Skin epidermis (tissue), 12 donors: ENCODE data around the gene PCDHA5.
"Not testable (repeated sequence)": the region's sequence is repeated elsewhere in the genome, so short reads cannot be mapped to it uniquely, and the experiment has no call there.

Source experiments
- H3K27ac ChIP-seq, 21 experiments: fragments of 200-600 bp; sonication (generic) in 11 of 21; one replicate each; pipeline ENCODE4 v1.5.0; 2020; ENCODE audit warnings: mild to moderate bottlenecking in 3 of 21, inconsistent platforms in 2 of 21, moderate library complexity in 2 of 21
- H3K4me3 ChIP-seq, 7 experiments: fragments of 200-600 bp; sonication (generic) in 2 of 7; one replicate each; pipeline ENCODE4 v1.5.0; 2020; ENCODE audit warnings: inconsistent platforms in 2 of 7, mild to moderate bottlenecking in 2 of 7, moderate library complexity in 1 of 7

The PCDHA5 gene

DNA sequence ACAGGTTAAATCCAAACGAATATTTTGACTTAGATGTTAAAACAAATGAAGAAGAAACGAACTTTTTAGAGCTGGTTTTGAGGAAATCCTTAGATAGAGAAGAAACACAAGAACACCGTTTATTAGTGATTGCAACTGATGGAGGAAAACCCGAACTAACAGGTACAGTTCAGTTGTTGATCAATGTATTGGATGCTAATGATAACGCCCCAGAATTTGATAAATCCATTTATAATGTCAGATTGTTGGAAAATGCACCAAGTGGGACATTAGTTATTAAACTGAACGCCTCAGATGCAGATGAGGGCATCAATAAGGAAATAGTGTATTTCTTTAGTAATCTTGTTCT lies 842 bp downstream of the PCDHA5 start:
- Histone ChIP-seq H3K27ac (no peak overlapping the region), H3K4me3 (no peak overlapping the region)

DNA sequence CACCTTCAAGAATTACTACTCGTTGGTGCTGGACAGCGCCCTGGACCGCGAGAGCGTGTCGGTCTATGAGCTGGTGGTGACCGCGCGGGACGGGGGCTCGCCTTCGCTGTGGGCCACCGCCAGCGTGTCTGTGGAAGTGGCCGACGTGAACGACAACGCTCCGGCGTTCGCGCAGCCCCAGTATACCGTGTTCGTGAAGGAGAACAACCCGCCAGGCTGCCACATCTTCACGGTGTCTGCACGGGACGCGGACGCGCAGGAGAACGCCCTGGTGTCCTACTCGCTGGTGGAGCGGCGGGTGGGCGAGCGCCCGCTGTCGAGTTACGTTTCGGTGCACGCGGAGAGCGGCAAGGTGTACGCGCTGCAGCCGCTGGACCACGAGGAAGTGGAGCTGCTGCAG lies 1.6 kb downstream of the PCDHA5 start:
- not testable (repeated sequence) for H3K27ac ChIP-seq, H3K4me3 ChIP-seq

DNA sequence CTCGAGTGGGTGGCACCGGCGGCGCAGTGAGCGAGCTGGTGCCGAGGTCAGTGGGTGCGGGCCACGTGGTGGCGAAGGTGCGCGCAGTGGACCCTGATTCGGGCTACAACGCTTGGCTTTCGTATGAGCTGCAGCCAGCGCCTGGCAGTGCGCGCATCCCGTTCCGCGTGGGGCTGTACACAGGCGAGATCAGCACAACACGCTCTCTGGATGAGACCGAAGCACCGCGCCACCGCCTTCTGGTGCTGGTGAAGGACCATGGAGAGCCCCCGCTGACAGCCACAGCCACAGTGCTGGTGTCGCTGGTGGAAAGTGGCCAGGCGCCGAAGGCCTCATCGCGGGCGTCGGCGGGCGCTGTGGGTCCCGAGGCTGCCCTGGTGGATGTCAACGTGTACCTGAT lies 2.1 kb downstream of the PCDHA5 start:
- Histone ChIP-seq H3K4me3 (no peak overlapping the region), H3K27ac (no peak overlapping the region)

DNA sequence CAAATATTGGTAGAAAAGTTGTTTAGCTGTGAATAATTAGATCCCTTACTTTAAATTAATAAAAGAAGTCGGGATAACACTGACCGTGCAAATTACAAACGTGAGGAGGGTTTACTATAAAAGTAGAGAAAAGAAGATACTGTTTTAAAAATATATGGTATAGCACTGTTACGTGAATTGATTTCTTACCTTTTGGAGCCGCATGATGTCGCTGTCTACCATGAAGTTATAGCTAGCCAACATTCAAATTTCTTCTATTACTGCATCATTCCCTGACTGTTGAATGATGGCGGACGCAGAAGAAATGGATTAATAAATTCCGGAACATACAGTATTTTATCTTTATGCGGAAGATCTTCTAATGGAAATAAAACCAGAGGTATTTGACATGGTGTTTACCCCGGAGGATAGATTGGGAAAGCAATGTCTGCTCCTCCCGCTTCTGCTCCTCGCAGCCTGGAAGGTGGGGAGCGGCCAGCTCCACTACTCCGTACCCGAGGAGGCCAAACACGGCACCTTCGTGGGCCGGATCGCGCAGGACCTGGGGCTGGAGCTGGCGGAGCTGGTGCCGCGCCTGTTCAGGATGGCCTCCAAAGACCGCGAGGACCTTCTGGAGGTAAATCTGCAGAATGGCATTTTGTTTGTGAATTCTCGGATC lies 6.4 kb downstream of the PCDHA5 start, which contains the start of gene PCDHA6:
PCDHA6 (plus strand) TSS at position 257 of the 658 bp plus-strand sequence; CDS start at position 389, 132 bp downstream.
- Histone ChIP-seq H3K4me3 (no peak within 1 kb of the TSS), H3K27ac (no peak within 1 kb of the TSS)

DNA sequence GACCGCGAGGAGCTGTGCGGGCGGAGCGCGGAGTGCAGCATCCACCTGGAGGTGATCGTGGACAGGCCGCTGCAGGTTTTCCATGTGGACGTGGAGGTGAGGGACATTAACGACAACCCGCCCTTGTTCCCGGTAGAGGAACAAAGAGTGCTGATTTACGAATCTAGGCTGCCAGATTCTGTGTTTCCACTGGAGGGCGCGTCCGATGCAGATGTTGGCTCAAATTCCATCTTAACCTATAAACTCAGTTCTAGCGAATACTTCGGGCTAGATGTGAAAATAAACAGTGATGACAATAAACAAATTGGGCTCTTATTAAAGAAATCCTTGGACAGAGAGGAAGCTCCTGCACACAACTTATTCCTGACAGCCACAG lies 6.9 kb downstream of the PCDHA5 start:
- H3K4me3 ChIP-seq: no peak overlapping the region
- no peak overlapping the region for H3K27ac ChIP-seq

DNA sequence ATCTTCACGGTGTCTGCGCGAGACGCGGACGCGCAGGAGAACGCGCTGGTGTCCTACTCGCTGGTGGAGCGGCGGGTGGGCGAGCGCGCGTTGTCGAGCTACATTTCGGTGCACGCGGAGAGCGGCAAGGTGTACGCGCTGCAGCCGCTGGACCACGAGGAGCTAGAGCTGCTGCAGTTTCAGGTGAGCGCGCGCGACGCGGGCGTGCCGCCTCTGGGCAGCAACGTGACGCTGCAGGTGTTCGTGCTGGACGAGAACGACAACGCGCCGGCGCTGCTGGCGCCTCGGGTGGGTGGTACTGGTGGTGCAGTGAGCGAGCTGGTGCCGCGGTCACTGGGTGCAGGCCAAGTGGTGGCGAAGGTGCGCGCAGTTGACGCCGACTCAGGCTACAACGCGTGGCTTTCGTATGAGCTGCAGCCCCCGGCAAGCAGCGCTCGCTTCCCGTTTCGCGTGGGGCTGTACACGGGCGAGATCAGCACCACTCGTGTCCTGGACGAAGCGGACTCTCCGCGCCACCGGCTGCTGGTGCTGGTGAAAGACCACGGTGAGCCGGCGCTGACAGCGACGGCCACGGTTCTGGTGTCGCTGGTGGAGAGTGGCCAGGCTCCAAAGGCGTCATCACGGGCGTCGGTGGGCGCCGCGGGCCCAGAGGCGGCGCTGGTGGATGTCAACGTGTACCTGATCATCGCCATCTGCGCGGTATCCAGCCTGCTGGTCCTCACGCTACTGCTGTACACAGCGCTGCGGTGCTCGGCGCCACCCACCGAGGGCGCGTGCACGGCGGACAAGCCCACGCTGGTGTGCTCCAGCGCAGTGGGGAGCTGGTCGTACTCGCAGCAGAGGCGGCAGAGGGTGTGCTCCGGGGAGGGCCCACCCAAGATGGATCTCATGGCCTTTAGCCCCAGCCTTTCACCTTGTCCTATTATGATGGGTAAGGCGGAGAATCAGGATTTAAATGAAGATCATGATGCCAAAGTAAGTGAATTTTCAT lies 8.4 kb downstream of the PCDHA5 start:
- H3K4me3 ChIP-seq, H3K27ac ChIP-seq: not testable (repeated sequence)

DNA sequence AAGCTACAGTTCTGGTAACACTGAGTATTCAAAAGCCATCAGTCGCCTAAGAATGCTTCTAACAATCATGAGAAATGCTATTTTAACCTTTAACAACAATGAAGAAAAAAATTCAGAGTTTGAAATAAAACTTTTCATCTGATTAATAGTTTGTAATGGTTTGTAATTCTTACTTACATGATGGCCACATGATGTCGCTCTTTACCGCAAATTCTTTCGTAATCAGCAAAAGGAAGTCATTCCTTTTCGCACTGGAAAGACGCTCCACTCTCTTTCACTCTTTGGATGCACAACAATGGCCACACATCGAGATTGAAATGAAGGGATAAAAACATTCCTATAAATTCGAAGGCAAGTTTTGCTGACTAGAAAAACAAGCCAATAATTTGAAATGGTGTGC lies 12.6 kb downstream of the PCDHA5 start, which contains the start of gene PCDHA7:
PCDHA7 (plus strand) TSS at position 277 of the 400 bp plus-strand sequence; CDS start at position 392, 115 bp downstream.
- Histone ChIP-seq H3K4me3 (no peak within 1 kb of the TSS), H3K27ac (no peak within 1 kb of the TSS)

DNA sequence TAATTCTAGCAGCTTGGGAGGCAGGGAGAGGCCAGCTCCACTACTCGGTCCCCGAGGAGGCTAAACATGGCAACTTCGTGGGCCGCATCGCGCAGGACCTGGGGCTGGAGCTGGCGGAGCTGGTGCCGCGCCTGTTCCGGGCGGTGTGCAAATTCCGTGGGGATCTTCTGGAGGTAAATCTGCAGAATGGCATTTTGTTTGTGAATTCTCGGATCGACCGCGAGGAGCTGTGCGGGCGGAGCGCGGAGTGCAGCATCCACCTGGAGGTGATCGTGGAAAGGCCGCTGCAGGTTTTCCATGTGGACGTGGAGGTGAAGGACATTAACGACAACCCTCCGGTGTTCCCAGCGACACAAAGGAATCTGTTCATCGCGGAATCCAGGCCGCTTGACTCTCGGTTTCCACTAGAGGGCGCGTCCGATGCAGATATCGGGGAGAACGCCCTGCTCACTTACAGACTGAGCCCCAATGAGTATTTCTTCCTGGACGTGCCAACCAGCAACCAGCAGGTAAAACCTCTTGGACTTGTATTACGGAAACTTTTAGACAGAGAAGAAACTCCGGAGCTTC lies 13.1 kb downstream of the PCDHA5 start:
- not testable (repeated sequence) for H3K4me3 ChIP-seq

DNA sequence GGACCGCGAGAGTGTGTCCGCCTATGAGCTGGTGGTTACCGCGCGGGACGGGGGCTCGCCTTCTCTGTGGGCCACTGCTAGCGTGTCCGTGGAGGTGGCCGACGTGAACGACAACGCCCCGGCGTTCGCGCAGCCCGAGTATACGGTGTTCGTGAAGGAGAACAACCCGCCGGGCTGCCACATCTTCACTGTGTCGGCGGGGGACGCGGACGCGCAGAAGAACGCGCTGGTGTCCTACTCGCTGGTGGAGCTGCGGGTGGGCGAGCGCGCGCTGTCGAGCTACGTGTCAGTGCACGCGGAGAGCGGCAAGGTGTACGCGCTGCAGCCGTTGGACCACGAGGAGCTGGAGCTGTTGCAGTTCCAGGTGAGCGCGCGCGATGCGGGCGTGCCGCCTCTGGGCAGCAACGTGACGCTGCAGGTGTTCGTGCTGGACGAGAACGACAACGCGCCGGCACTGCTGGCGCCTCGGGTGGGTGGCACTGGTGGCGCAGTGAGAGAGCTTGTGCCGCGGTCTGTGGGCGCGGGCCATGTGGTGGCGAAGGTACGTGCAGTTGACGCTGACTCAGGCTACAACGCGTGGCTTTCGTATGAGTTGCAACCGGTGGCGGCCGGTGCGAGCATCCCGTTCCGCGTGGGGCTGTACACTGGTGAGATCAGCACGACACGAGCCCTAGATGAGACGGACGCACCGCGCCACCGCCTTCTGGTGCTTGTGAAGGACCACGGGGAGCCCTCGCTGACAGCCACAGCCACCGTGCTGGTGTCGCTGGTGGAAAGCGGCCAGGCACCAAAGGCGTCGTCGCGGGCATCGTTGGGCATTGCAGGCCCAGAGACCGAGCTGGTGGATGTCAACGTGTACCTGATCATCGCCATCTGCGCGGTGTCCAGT lies 14.5 kb downstream of the PCDHA5 start:
- H3K27ac ChIP-seq: no peak overlapping the region
- H3K4me3 ChIP-seq: no peak overlapping the region

More for the DNA sequence above, 13.1 kb downstream of the PCDHA5 start:
- not testable (repeated sequence) for H3K27ac ChIP-seq

DNA sequence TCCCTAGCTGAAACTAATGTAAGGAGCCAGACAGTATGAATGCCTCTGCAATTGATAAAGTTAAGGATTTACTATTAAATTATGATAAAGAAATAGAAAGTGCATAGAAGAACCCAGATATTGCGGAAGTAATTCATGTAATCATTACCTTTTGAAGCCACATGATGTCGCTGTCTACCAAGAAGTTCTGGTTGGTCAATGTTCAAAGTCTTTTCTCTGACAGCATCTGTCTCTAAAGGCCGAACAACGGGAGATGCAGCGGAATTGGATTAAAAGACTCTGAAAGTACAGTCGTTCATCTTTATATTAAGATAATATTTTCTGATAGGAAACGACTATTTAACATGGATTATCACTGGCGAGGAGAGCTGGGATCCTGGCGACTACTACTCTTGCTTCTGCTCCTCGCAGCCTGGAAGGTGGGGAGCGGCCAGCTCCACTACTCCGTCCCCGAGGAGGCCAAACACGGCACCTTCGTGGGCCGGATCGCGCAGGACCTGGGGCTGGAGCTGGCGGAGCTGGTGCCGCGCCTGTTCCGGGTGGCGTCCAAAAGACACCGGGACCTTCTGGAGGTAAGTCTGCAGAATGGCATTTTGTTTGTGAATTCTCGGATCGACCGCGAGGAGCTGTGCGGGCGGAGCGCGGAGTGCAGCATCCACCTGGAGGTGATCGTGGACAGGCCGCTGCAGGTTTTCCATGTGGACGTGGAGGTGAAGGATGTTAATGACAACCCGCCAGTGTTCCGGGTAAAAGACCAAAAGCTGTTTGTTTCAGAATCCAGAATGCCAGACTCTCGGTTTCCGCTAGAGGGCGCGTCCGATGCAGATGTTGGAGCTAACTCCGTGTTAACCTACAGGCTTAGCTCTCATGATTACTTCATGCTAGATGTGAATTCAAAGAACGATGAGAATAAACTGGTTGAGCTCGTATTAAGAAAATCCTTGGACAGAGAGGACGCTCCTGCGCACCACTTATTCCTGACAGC lies 19.9 kb downstream of the PCDHA5 start, which contains the start of gene PCDHA8:
PCDHA8 (plus strand) TSS at position 210 of the 985 bp plus-strand sequence; CDS start at position 345, 135 bp downstream.
- H3K4me3 ChIP-seq: no peak within 1 kb of the TSS
- H3K27ac ChIP-seq: no peak within 1 kb of the TSS

DNA sequence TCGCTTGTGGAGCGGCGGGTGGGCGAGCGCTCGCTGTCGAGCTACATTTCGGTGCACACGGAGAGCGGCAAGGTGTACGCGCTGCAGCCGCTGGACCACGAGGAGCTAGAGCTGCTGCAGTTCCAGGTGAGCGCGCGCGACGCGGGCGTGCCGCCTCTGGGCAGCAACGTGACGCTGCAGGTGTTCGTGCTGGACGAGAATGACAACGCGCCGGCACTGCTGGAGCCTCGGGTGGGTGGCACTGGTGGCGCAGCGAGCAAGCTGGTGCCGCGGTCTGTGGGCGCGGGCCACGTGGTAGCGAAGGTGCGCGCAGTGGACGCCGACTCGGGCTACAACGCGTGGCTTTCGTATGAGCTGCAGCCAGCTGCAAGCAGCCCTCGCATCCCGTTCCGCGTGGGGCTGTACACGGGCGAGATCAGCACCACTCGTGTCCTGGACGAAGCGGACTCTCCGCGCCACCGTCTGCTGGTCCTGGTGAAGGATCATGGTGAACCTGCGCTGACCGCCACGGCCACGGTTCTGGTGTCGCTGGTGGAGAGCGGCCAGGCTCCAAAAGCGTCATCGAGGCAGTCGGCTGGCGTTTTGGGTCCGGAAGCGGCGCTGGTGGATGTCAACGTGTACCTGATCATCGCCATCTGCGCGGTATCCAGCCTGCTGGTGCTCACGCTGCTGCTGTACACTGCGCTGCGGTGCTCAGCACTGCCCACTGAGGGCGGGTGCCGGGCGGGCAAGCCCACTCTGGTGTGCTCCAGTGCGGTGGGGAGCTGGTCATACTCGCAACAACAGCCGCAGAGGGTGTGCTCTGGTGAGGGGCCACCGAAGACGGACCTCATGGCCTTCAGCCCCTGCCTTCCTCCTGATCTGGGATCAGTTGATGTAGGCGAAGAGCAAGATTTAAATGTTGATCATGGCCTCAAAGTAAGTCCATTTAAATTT lies 21.7 kb downstream of the PCDHA5 start:
- no peak overlapping the region for H3K27ac ChIP-seq
- no peak overlapping the region for H3K4me3 ChIP-seq

DNA sequence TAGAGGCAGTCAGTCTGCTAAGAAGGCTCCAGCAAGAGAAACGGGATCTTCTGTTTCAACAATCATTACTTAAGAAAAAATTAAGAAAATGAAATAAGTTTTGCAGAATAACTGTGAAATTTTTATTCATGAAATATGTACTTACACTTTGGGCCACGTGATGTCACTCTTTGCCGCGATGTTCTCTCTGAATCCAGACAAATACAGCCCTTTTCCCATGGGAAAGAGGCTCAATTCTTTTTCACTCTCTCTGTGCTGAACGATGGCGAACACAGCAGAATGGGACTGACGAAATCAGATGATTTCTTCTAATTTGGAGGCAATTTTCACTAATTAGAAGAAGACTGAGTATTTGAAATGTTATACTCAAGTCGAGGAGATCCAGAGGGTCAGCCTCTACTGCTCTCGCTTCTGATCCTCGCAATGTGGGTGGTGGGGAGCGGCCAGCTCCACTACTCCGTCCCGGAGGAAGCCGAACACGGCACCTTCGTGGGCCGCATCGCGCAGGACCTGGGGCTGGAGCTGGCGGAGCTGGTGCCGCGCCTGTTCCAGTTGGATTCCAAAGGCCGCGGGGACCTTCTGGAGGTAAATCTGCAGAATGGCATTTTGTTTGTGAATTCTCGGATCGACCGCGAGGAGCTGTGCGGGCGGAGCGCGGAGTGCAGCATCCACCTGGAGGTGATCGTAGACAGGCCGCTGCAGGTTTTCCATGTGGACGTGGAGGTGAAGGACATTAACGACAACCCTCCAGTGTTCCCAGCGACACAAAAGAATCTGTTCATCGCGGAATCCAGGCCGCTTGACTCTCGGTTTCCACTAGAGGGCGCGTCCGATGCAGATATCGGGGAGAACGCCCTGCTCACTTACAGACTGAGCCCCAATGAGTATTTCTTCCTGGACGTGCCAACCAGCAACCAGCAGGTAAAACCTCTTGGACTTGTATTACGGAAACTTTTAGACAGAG lies 27.0 kb downstream of the PCDHA5 start, which contains the start of gene PCDHA9:
PCDHA9 (plus strand) TSS at position 244 of the 964 bp plus-strand sequence; CDS start at position 358, 114 bp downstream.
- H3K4me3 ChIP-seq, H3K27ac ChIP-seq: not testable (repeated sequence)

DNA sequence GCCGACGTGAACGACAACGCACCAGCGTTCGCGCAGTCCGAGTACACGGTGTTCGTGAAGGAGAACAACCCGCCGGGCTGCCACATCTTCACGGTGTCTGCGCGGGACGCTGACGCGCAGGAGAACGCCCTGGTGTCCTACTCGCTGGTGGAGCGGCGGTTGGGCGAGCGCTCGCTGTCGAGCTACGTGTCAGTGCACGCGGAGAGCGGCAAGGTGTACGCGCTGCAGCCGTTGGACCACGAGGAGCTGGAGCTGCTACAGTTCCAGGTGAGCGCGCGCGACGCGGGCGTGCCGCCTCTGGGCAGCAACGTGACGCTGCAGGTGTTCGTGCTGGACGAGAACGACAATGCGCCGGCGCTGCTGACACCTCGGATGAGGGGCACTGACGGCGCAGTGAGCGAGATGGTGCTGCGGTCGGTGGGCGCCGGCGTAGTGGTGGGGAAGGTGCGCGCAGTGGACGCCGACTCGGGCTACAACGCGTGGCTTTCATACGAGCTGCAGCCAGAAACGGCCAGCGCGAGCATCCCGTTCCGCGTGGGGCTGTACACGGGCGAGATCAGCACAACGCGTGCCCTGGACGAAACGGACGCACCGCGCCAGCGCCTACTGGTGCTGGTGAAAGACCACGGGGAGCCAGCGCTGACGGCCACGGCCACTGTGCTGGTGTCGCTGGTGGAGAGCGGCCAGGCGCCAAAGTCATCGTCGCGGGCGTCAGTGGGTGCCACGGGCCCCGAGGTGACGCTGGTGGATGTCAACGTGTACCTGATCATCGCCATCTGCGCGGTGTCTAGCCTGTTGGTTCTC lies 28.6 kb downstream of the PCDHA5 start:
- not testable (repeated sequence) for H3K27ac ChIP-seq, H3K4me3 ChIP-seq

DNA sequence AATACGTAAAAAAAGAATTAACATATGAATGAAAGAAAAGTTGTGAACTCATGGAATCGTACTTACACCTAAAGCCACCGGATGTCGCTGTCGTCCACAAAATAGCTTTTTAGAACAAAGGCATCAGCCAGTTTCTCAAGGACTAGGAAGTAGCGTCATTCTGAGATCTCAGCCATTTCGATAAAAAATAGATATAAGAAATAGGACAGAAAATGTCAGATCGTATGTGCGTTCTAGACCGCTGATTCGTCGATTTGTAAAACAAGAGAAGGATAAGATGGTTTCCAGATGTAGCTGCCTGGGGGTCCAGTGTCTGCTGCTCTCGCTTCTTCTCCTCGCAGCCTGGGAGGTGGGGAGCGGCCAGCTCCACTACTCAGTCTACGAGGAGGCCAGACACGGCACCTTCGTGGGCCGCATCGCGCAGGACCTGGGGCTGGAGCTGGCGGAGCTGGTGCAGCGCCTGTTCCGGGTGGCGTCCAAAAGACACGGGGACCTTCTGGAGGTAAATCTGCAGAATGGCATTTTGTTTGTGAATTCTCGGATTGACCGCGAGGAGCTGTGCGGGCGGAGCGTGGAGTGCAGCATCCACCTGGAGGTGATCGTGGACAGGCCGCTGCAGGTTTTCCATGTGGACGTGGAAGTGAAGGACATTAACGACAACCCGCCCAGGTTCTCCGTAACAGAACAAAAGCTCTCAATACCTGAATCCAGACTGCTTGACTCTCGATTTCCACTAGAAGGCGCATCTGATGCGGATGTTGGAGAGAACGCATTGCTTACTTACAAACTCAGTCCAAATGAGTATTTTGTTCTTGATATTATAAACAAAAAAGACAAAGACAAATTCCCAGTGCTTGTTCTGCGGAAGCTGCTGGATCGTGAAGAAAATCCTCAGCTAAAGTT lies 34.6 kb downstream of the PCDHA5 start, which contains the start of gene PCDHA10:
PCDHA10 (plus strand) TSS at position 126 of the 903 bp plus-strand sequence; CDS start at position 278, 152 bp downstream.
- Histone ChIP-seq H3K27ac (no peak within 1 kb of the TSS), H3K4me3 (no peak within 1 kb of the TSS)
